Measurements from ENCODE around the gene ZNF300.
"Not testable (repeated sequence)": the region's sequence is repeated elsewhere in the genome, so short reads cannot be mapped to it uniquely, and the experiment has no call there.

ZNF300 gene

DNA sequence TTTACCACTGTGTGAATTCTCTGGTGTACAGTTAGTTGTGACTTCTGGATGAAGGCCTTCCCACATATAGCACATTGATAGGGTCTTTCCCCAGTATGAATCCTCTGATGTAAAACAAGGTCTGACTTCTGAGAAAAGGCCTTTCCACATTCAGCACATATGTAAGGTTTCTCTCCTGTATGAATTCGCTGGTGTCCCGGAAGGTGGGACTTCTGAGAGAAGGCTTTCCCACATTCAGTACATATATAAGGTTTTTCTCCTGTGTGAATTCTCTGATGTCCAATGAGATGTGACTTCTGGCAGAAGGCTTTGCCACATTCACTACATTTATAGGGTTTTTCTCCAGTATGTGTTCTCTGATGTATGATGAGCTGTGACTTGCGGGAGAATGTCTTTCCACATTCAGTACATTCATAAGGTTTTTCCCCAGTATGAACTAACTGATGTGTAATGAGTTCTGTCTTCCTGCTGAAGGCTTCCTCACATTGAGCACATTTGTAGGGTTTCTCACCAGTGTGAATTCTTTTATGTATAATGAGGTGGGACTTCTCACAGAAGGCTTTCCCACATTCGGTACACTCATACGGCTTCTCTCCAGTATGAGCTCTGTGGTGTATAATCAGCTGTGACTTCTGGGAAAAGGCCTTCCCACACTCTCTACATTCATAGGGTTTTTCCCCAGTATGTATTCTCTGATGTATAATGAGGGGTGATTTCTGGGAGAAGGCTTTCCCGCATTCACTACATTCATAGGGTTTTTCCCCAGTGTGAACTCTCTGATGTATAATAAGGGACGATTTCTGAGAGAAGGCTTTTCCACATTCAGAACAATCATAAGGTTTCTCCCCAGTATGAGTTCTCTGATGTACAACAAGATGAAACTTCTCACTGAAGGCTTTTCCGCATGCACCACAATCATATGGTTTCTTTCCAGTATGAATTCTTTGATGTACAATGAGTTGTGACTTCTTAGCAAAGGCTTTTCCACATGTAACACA, 9.1 kb downstream of the ZNF300 start:
- Histone ChIP-seq H3K27ac (ENCODE audit: low read depth, low read length) (no peak overlapping the region), H3K27me3 (ENCODE audit: insufficient read depth, low read length) (no peaks in the 10 kb centered on the region), H2AFZ (ENCODE audit: low read length, unreplicated experiment) (no peak overlapping the region), H3K4me1 (ENCODE audit: control insufficient read depth, insufficient read depth, low read length, unreplicated experiment) (no peaks in the 10 kb centered on the region), H3K36me3 (ENCODE audit: insufficient read depth, low read length) (peaks cover 63% of the 10 kb centered on the region), H3K4me3 (ENCODE audit: low read depth, low read length) (no peak overlapping the region), H3K79me2 (ENCODE audit: control insufficient read depth, insufficient read depth, low read length, unreplicated experiment) (no peaks in the 10 kb centered on the region)

DNA sequence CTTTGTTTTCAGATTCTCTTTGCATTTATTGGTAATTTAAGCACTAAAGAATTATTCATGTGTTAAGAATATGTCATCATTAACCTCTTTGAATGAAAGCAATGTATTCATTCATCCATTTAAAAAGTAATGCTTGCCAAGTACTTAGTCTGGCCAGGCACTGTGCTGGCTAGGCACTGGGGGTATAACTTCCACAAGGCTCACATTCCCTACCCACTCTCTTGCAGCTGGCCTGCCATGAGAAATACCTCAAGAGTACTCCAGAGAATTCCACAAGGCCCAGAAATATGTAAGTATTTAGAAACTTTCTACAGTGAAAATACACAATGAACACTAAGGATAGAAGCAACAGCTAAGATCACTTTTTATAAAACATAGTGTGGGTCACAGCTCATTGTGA, 25.4 kb downstream of the ZNF300 start:
- Histone ChIP-seq H2AFZ (ENCODE audit: low read length, unreplicated experiment) (no peak overlapping the region), H3K36me3 (ENCODE audit: insufficient read depth, low read length) (no peaks in the 10 kb centered on the region; the same call in 1 of the 2 replicates), H3K4me1 (ENCODE audit: control insufficient read depth, insufficient read depth, low read length, unreplicated experiment) (no peaks in the 10 kb centered on the region), H3K27me3 (ENCODE audit: insufficient read depth, low read length) (no peaks in the 10 kb centered on the region), H3K79me2 (ENCODE audit: control insufficient read depth, insufficient read depth, low read length, unreplicated experiment) (no peaks in the 10 kb centered on the region), H3K27ac (ENCODE audit: low read depth, low read length) (no peak overlapping the region), H3K4me3 (ENCODE audit: low read depth, low read length) (no peak overlapping the region)

DNA sequence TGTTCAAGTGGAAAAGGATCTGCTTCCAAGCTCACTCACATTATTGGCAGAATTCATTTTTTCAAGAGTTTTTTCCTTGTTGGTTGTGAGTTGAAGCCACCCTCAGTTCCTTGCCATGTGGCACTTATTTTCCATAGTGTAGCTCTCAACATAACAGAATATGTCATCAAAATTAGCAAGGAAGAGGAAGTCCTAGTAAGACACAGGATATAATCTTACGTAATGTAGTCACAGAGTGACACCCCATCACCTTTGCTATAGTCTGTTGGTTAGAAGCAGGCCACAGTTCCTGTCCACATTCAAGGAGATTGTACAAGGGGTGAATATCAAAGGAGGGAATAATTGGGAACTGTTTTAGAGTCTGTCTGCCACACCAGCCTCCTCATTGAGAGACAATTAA, 42.7 kb downstream of the ZNF300 start:
- no peak overlapping the region for H3K4me3 ChIP-seq (ENCODE audit: low read depth, low read length)
- peaks cover 36% of the 10 kb centered on the region for H3K27me3 ChIP-seq (ENCODE audit: insufficient read depth, low read length)
- H3K36me3 ChIP-seq (ENCODE audit: insufficient read depth, low read length), result no peaks in the 10 kb centered on the region
- no peak overlapping the region for H2AFZ ChIP-seq (ENCODE audit: low read length, unreplicated experiment)
- H3K79me2 ChIP-seq (ENCODE audit: control insufficient read depth, insufficient read depth, low read length, unreplicated experiment), result no peaks in the 10 kb centered on the region
- H3K4me1 ChIP-seq (ENCODE audit: control insufficient read depth, insufficient read depth, low read length, unreplicated experiment), result no peaks in the 10 kb centered on the region
- H3K27ac ChIP-seq (ENCODE audit: low read depth, low read length), result no peak overlapping the region

DNA sequence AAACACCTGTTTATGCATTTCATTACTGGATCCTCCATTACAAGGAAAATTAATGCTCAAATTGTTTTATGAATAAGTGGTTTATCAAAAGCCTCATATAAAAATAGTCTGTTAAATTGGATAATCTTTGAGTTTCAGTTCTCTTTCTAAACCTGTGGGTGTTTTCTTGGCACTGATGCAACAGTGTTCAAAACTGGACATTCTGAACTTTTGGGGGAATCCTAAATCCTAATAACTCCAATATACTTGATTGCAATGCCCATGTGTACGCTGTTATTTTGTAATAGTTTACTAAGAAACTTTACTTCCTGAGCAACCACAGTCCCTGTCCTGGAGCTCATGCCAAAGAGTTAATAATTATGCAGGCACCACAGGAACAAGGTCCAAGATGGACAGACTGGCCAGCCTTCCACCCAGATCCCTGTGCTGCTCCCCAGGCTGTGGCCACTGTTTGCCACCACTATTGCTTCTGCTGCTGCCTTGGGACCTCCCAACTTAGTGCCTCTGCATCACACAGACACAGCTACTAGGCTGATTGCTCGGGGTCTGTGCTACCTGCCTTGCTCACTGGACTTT, 44.4 kb downstream of the ZNF300 start:
- H3K4me1 ChIP-seq (ENCODE audit: control insufficient read depth, insufficient read depth, low read length, unreplicated experiment), result no peaks in the 10 kb centered on the region
- H3K4me3 ChIP-seq (ENCODE audit: low read depth, low read length), result no peak overlapping the region
- no peaks in the 10 kb centered on the region for H3K36me3 ChIP-seq (ENCODE audit: insufficient read depth, low read length)
- H3K27ac ChIP-seq (ENCODE audit: low read depth, low read length), result no peak overlapping the region
- peaks cover 28% of the 10 kb centered on the region for H3K27me3 ChIP-seq (ENCODE audit: insufficient read depth, low read length)
- H3K79me2 ChIP-seq (ENCODE audit: control insufficient read depth, insufficient read depth, low read length, unreplicated experiment), result no peaks in the 10 kb centered on the region
- no peak overlapping the region for H2AFZ ChIP-seq (ENCODE audit: low read length, unreplicated experiment)

DNA sequence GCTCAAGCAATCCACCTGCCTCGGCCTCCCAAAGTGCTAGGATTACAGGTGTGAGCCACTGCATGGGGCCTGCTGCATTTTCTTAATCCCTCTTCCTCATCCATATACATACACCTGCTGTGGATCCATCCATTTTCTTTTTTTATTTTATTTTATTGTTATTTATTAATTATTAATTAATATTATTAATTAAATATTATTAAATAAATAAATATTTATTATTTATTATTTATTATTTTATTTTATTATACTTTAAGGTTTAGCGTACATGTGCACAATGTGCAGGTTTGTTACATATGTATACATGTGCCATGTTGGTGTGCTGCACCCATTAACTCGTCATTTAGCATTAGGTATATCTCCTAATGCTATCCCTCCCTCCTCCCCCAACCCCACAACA, 48.1 kb downstream of the ZNF300 start:
- peaks cover 13% of the 10 kb centered on the region; the same call in 1 of the 2 replicates for H3K27me3 ChIP-seq (ENCODE audit: insufficient read depth, low read length)
- H2AFZ ChIP-seq (ENCODE audit: low read length, unreplicated experiment); H3K4me3 ChIP-seq (ENCODE audit: low read depth, low read length); H3K36me3 ChIP-seq (ENCODE audit: insufficient read depth, low read length); H3K4me1 ChIP-seq (ENCODE audit: control insufficient read depth, insufficient read depth, low read length, unreplicated experiment); H3K27ac ChIP-seq (ENCODE audit: low read depth, low read length); H3K79me2 ChIP-seq (ENCODE audit: control insufficient read depth, insufficient read depth, low read length, unreplicated experiment): not testable (repeated sequence)

DNA sequence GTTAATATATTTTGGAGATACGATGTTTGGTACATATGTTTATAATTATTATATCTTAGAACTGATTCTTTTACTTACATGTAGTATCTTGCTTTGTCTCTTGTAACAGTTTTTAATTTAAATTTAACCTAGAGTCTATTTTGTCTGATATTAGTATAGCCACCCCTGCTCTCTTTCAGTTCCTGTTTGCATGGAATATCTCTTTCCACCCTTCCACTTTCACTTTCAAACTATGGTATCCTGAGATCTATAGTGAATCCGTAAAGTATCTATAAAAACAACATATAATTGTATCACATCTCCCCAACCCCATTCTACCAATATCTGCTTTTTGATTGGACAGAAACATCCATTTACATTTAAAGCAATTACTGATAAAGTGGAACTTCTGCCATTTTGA, 51.2 kb downstream of the ZNF300 start:
- H3K4me3 ChIP-seq (ENCODE audit: low read depth, low read length), result peak overlapping the region; percentile 36
- H2AFZ ChIP-seq (ENCODE audit: low read length, unreplicated experiment), result peak overlapping the region; percentile 79
- H3K27me3 ChIP-seq (ENCODE audit: insufficient read depth, low read length), result no peaks in the 10 kb centered on the region
- H3K36me3 ChIP-seq (ENCODE audit: insufficient read depth, low read length), result no peaks in the 10 kb centered on the region
- H3K27ac ChIP-seq (ENCODE audit: low read depth, low read length), result no peak overlapping the region
- H3K79me2 ChIP-seq (ENCODE audit: control insufficient read depth, insufficient read depth, low read length, unreplicated experiment), result no peaks in the 10 kb centered on the region
- peaks cover 3% of the 10 kb centered on the region for H3K4me1 ChIP-seq (ENCODE audit: control insufficient read depth, insufficient read depth, low read length, unreplicated experiment)

DNA sequence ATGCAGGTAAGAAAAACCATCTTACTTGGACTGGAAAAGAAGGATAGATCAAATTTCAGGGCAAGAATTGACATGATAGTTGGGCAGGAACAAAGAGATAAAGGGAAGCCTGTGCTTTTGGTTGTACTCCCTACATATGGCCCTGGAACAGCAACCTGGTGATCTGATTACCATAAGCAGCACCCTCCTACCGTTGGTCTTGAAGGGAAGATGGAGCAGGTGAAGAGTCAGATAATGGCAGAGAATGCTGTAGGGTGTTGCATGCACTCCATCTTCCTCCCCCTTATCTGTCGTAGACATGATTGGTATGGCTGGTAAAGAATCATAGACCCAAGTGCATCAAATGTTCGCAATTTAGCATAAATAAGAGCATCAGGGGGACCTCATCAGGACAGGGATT, 53.7 kb downstream of the ZNF300 start:
- Histone ChIP-seq H3K4me1 (ENCODE audit: control insufficient read depth, insufficient read depth, low read length, unreplicated experiment) (peaks cover 3% of the 10 kb centered on the region), H3K4me3 (ENCODE audit: low read depth, low read length) (no peak overlapping the region), H3K79me2 (ENCODE audit: control insufficient read depth, insufficient read depth, low read length, unreplicated experiment) (no peaks in the 10 kb centered on the region), H3K27ac (ENCODE audit: low read depth, low read length) (no peak overlapping the region), H3K36me3 (ENCODE audit: insufficient read depth, low read length) (no peaks in the 10 kb centered on the region), H2AFZ (ENCODE audit: low read length, unreplicated experiment) (no peak overlapping the region), H3K27me3 (ENCODE audit: insufficient read depth, low read length) (no peaks in the 10 kb centered on the region)

DNA sequence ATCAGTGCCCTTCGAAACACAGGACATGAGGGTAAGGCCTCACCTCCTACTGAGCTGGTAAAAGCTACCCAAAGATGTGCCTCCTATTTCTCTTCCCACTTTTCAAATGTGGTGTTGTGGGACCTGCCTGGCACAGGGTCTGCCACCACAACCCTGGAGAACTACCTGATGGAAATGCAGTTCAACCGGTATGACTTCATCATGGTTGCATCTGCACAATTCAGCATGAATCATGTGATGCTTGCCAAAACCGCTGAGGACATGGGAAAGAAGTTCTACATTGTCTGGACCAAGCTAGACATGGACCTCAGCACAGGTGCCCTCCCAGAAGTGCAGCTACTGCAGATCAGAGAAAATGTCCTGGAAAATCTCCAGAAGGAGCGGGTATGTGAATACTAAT, 56.5 kb downstream of the ZNF300 start:
- Histone ChIP-seq H3K27ac (ENCODE audit: low read depth, low read length) (no peak overlapping the region), H3K27me3 (ENCODE audit: insufficient read depth, low read length) (no peaks in the 10 kb centered on the region), H2AFZ (ENCODE audit: low read length, unreplicated experiment) (no peak overlapping the region), H3K79me2 (ENCODE audit: control insufficient read depth, insufficient read depth, low read length, unreplicated experiment) (no peaks in the 10 kb centered on the region), H3K4me1 (ENCODE audit: control insufficient read depth, insufficient read depth, low read length, unreplicated experiment) (peaks cover 2% of the 10 kb centered on the region), H3K36me3 (ENCODE audit: insufficient read depth, low read length) (no peaks in the 10 kb centered on the region), H3K4me3 (ENCODE audit: low read depth, low read length) (no peak overlapping the region)

DNA sequence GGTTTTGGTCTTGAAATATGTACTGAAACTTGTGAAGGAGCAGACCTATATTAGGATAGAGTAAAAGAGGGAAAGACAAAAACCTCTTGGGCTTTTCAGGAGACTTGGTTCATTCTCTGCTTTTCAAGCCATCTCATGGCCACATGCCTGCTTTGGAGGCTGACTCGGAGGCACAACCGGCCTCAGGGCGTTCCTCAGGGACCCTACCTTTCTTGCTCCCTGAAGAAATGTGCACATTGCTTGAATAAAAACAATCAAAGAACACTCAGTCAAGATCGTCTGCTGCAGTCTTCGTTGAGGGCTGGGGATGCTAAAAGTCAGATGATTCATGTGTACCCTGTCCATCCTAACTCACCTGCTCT, 57.5 kb downstream of the ZNF300 start:
- Histone ChIP-seq H3K79me2 (ENCODE audit: control insufficient read depth, insufficient read depth, low read length, unreplicated experiment) (no peaks in the 10 kb centered on the region), H3K36me3 (ENCODE audit: insufficient read depth, low read length) (no peaks in the 10 kb centered on the region), H3K27me3 (ENCODE audit: insufficient read depth, low read length) (no peaks in the 10 kb centered on the region), H3K4me1 (ENCODE audit: control insufficient read depth, insufficient read depth, low read length, unreplicated experiment) (no peaks in the 10 kb centered on the region), H2AFZ (ENCODE audit: low read length, unreplicated experiment) (no peak overlapping the region), H3K4me3 (ENCODE audit: low read depth, low read length) (no peak overlapping the region), H3K27ac (ENCODE audit: low read depth, low read length) (no peak overlapping the region)

DNA sequence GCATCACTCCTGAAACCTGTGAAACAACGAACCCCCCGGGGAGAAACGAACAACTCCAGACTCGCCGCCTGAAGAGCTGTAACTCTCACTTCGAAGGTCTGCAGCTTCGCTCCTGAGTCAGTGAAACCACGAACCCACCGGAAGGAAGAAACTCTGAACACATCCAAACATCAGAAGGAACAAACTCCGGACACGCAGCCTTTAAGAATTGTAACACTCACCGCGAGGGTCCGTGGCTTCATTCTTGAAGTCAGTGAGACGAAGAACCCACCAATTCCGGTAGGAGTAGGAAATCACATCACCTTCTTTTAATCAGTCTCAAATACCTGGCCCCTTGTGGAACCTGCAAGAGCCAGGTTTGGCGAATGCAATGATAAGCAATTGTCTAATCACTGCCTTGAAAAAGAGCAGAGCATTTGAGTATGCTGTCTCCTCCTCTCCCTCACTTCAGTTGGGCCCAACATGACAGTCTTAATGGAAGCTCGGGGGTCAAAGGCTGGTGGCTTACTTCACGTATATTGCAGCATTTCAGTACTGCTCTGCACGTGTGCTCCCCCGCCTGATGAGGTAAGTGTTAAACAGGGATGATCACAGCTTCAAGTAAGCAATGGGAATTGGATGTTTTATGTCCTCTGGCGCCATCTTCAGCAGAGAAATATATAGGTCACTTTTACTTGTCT, 58.0 kb downstream of the ZNF300 start:
- no peak overlapping the region for H3K4me3 ChIP-seq (ENCODE audit: low read depth, low read length)
- H3K27me3 ChIP-seq (ENCODE audit: insufficient read depth, low read length), result no peaks in the 10 kb centered on the region
- H3K4me1 ChIP-seq (ENCODE audit: control insufficient read depth, insufficient read depth, low read length, unreplicated experiment), result no peaks in the 10 kb centered on the region
- no peak overlapping the region for H3K27ac ChIP-seq (ENCODE audit: low read depth, low read length)
- no peak overlapping the region for H2AFZ ChIP-seq (ENCODE audit: low read length, unreplicated experiment)
- no peaks in the 10 kb centered on the region for H3K79me2 ChIP-seq (ENCODE audit: control insufficient read depth, insufficient read depth, low read length, unreplicated experiment)
- no peaks in the 10 kb centered on the region for H3K36me3 ChIP-seq (ENCODE audit: insufficient read depth, low read length)

Measured in ACC112 (cell line).